ENCODE results near the gene POFUT2.

Gene POFUT2

DNA sequence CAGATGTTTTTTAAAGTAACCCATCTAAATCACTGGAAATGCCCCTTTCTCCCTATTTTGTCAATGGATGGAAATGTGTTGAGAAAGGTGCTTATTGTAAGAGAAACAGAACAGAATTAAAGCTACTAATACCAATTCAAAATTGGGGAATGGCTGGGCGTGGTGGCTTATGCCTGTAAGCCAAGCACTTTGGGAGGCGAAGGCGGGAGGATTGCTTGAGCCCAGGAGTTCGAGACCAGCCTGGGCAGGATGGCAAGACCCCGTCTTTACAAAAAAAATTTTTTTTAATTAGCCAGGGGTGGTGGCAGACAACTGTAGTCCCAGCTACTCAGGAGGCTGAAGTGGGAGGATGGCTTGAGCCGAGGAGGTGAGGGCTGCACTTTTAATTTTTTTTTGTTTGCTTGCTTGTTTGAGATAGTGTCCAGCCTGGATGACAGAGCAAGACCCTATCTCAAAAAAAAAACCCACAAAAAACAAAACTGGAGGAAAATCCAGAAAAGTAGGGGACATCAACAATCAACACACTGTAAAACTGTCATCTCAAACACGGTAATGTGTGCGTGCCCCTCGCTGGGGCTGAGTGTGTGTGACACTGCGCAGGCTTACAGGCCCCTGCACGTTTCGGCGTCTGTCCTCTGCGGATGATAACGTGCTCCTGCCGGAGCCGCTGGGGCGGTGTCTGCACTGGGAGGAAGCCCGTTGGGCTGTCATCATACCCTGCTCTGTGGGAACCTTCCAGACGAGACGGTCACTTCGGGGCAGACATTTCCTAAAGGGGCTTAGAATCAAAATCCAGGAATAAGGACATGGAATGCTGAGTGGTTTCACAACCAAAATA lies 11.6 kb upstream of the POFUT2 start:
- Mint-ChIP-seq H3K4me3 (no peak overlapping the region), H3K4me1 (ENCODE audit: low read depth) (peaks cover 3% of the 10 kb centered on the region), H3K9me3 (ENCODE audit: low read depth) (no peaks in the 10 kb centered on the region), H3K36me3 (peaks cover 2% of the 10 kb centered on the region), H3K27ac (no peak overlapping the region), H3K27me3 (no peaks in the 10 kb centered on the region)

DNA sequence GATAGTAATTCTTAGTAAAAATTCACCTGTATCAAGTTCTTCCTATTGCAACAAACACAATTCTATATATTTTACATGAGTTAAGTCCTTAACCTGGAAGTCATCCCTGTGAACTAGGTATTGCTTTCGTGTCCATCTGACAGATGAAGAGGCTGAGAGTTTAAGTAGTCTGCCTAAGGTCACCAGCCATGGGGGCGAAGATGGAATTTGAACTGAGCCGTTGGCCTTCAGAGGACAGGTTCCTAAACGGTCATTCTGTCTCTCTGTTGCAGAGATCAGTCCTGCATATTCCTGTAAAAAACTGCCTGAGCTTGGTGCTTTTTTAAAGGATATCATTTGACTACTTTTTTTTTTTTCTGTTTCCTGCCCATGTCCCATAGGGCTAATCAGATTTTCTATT lies 10.2 kb upstream of the POFUT2 start:
- no peaks in the 10 kb centered on the region for H3K27me3 Mint-ChIP-seq
- no peak overlapping the region for H3K4me3 Mint-ChIP-seq
- no peak overlapping the region for H3K27ac Mint-ChIP-seq
- no peaks in the 10 kb centered on the region for H3K9me3 Mint-ChIP-seq (ENCODE audit: low read depth)
- H3K4me1 Mint-ChIP-seq (ENCODE audit: low read depth) = peaks cover 9% of the 10 kb centered on the region
- H3K36me3 Mint-ChIP-seq = peaks cover 2% of the 10 kb centered on the region

- Mint-ChIP-seq H3K27ac (no peak overlapping the region), H3K36me3 (peaks cover 2% of the 10 kb centered on the region), H3K9me3 (ENCODE audit: low read depth) (no peaks in the 10 kb centered on the region)
These were observed 9.6 kb upstream of the POFUT2 start for GRCh38 chr21:45297329-45297728.

DNA sequence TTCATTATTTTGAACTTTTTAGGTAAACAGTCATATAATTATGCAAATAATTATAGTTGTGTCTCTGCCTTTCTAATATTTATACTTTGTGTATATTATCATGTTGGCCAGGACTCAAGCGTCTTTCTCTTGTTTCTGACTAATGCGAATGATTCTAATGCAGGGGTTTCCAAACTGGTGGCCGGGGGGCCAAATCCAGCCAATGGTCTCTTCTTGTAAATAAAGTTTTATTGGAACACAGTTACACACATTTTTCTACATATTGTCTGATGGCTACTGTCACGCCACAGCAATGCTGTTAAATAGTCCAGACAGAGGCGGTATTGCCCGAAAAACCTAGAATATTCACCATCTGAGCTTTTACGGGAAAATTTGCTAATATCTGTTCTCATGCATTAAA lies 8.9 kb upstream of the POFUT2 start:
- H3K27ac Mint-ChIP-seq = no peak overlapping the region
- H3K4me1 Mint-ChIP-seq (ENCODE audit: low read depth) = peaks cover 15% of the 10 kb centered on the region
- H3K36me3 Mint-ChIP-seq = peaks cover 2% of the 10 kb centered on the region
- H3K4me3 Mint-ChIP-seq = no peak overlapping the region
- H3K9me3 Mint-ChIP-seq (ENCODE audit: low read depth) = no peaks in the 10 kb centered on the region
- H3K27me3 Mint-ChIP-seq = no peaks in the 10 kb centered on the region

More at GRCh38 chr21:45297329-45297728, 9.6 kb upstream of the POFUT2 start:
- Mint-ChIP-seq H3K4me3 (no peak overlapping the region), H3K4me1 (ENCODE audit: low read depth) (peaks cover 14% of the 10 kb centered on the region), H3K27me3 (no peaks in the 10 kb centered on the region)

DNA sequence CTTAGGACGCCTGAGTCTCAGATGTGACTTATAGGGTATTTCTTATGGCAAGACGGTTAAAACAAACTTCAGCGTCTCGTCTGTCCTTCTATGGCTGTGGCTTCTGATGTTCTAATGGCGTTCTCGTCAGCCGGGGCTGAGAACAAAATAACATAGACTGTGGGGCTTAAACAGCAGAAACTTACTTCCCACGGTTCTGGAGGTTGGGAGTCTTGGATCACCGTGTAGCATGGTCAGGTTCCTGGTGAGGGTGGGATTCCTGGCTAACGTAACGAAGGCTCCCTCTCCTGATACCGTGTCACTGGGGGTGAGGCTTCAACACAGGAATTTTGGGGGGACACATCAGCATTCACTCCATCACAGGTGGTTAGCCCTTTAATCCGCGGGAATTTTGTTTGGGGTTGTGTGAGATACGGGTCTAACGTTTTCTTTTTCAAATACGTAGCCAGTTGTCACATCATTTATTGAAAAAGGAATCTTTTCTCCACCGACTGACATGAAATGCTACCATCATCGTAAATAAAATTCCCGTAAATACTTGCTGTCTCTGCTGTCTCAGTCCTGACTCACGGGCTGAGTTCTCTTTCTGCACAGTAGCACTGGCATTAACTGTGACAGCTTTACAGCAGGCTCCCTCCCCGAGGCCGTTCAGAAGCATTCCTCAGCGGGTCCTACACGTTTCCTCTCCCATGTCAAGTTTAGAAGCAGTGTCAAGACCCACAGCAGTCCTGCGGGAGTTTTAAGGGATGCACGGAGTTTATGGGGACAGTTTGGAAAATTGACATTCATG lies 8.1 kb upstream of the POFUT2 start:
- Mint-ChIP-seq H3K4me3 (no peak overlapping the region), H3K27ac (no peak overlapping the region)

GRCh38 chr21:45294509-45295291 lies 7.0 kb upstream of the POFUT2 start:
- H3K4me3 Mint-ChIP-seq = no peak overlapping the region
- H3K4me1 Mint-ChIP-seq (ENCODE audit: low read depth) = peaks cover 15% of the 10 kb centered on the region
- H3K27me3 Mint-ChIP-seq = no peaks in the 10 kb centered on the region
- H3K27ac Mint-ChIP-seq = no peak overlapping the region
- H3K36me3 Mint-ChIP-seq = peaks cover 2% of the 10 kb centered on the region
- H3K9me3 Mint-ChIP-seq (ENCODE audit: low read depth) = no peaks in the 10 kb centered on the region

More for the DNA sequence above, 8.1 kb upstream of the POFUT2 start:
- no peaks in the 10 kb centered on the region for H3K9me3 Mint-ChIP-seq (ENCODE audit: low read depth)
- H3K36me3 Mint-ChIP-seq = peaks cover 2% of the 10 kb centered on the region
- H3K4me1 Mint-ChIP-seq (ENCODE audit: low read depth) = peaks cover 15% of the 10 kb centered on the region
- H3K27me3 Mint-ChIP-seq = no peaks in the 10 kb centered on the region

DNA sequence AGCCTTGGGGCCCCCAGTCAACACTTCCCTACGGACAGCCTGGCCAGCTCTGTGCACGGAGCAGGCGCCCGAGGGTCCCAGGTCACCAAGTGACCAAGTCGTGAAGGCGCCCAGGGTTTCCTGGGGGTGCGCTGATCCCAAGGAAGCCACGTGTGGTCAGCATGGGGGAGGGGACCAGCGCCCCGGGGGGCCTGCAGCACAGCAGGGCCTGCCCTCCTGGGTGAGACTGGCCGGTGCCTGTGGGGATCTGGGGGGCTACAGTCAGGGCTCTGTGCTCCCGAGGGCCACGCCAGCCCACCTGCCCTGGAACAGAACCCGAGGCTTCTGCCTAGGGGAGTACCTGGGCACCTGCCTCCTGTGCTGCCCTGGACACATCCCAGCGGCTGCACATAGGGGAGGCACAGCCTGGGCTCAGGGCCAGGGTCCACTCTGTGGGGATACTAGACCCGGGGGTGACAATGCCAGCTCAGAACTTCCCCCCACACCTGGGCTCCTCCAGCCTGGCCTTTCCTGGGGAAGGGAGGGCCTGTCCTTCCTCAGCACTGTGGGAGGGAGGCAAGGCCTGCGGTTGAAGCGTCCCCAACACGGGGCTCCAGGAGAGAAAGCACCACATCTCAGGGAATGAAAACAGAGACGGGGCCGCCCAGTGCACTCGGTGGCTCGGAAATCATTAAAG lies 6.2 kb upstream of the POFUT2 start:
- no peak overlapping the region for H3K4me3 Mint-ChIP-seq
- no peaks in the 10 kb centered on the region for H3K9me3 Mint-ChIP-seq (ENCODE audit: low read depth)
- peaks cover 21% of the 10 kb centered on the region for H3K4me1 Mint-ChIP-seq (ENCODE audit: low read depth)
- H3K27ac Mint-ChIP-seq = no peak overlapping the region
- peaks cover 2% of the 10 kb centered on the region for H3K36me3 Mint-ChIP-seq
- H3K27me3 Mint-ChIP-seq = no peaks in the 10 kb centered on the region

DNA sequence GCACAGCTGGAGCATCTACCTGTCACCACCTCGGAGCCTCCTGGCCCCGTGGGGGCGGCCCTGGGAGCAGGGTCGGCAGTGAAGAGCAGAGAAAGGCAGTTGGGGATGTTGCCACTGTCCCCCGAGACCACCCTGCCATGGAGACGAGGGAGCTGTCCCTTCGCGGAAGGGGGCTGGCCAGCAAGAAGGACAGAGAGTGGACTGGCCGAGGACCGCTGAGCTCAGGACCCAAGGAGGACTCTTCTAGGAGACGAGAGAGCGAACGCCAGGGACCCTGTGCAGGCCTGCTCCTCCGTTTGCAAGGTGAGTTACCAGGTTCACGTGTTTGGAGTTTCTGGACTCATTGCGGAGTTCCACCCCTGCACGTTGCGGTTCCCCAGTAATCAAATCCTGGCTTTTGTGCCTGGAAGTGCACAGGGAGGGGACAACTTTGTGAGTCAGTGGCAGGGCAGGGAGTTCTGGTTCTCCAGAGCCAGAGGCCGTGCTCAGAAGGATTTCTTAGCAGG lies 5.6 kb upstream of the POFUT2 start:
- no peaks in the 10 kb centered on the region for H3K9me3 Mint-ChIP-seq (ENCODE audit: low read depth)

DNA sequence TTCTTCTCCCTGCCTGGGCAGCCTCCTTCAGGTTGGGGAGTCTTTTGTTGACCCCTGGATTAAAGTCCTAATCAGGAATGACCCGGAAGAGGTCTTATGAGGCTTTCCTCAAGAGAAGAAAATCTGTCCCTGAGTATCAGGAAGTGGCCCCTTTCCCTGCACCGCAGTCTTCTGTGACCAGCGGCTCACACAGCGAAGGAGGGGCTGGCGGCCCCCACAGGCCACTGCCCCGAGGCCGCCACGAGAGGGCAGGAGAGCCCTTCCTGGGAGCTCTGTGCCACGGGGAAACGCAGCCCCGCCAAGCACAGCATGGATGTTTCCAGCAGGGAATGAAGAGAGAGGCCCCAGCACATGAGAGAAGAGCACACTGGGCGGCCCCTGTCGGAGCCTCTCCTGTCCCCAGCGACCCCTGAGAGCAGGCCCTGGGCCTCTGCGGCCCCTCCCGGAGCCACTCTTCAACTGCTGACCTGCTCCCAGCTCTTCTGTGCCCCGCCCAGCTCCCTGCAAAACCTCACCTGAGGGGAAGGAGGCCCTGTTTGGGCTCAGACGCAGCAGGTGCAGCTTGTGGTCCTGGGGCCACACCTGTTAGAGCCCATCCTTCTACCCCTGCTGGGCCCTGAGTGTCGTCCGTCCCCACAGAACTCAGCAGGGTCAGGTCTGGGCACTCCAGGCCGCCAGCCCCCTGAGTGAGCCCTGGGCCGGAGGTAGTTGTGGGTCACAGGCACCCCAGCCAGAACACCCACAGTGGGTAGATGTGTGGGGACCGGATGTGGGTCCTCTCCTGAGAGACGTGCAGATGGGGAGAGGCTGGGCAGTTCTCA lies 4.9 kb upstream of the POFUT2 start:
- H3K36me3 Mint-ChIP-seq = peaks cover 2% of the 10 kb centered on the region
- H3K4me1 Mint-ChIP-seq (ENCODE audit: low read depth) = peaks cover 23% of the 10 kb centered on the region
- H3K27me3 Mint-ChIP-seq = no peaks in the 10 kb centered on the region
- H3K4me3 Mint-ChIP-seq = no peak overlapping the region
- H3K27ac Mint-ChIP-seq = peak overlapping the region; percentile 41
- H3K9me3 Mint-ChIP-seq (ENCODE audit: low read depth) = no peaks in the 10 kb centered on the region

More for the DNA sequence above, 5.6 kb upstream of the POFUT2 start:
- Mint-ChIP-seq H3K4me1 (ENCODE audit: low read depth) (peaks cover 22% of the 10 kb centered on the region), H3K27ac (no peak overlapping the region), H3K4me3 (no peak overlapping the region), H3K27me3 (no peaks in the 10 kb centered on the region), H3K36me3 (peaks cover 2% of the 10 kb centered on the region)

DNA sequence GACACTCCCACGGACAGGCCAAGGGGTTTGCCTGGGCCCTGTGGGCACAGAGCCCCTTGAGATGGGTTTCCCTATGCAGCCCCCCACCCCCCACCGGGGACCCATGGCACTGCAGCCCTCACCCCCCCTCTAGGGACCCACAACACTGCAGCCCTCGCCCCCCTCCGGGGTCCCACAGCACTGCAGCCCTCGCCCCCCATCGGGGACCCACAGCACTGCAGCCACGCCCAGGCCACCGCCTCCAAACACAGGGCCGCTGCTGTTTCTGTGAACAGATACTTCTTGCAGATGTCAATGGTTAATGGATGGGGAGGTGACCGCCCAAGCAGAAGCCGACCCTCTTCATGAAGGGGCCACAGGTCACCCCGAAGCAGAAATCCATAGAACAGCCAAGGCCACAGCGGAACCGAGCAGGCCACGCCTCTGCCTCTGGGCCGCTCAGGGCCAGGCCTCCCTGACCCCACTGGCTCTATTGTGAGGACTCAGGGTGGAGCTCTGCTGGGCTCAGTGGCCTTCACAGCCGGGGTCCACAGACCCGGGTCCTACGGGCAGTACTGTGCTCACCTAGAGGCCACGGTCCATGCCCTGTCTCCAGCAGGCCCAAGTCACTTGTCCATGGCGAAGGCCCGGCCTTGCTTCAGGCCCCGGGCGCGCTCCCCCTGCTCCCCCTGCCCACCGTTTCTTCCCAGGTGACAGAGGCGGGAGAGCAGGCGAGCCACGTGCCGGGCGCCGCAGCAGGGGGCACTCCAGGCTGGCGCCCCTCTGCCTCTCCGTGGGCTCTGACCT lies 4.1 kb upstream of the POFUT2 start:
- Mint-ChIP-seq H3K27me3 (no peaks in the 10 kb centered on the region), H3K27ac (no peak overlapping the region), H3K4me3 (no peak overlapping the region), H3K4me1 (ENCODE audit: low read depth) (peaks cover 23% of the 10 kb centered on the region), H3K9me3 (ENCODE audit: low read depth) (no peaks in the 10 kb centered on the region), H3K36me3 (peaks cover 2% of the 10 kb centered on the region)

- Mint-ChIP-seq H3K4me1 (ENCODE audit: low read depth) (peaks cover 25% of the 10 kb centered on the region), H3K9me3 (ENCODE audit: low read depth) (no peaks in the 10 kb centered on the region), H3K27ac (no peak overlapping the region), H3K4me3 (no peak overlapping the region), H3K27me3 (no peaks in the 10 kb centered on the region), H3K36me3 (no peaks in the 10 kb centered on the region)
These were observed 3.4 kb upstream of the POFUT2 start for GRCh38 chr21:45290948-45291612.

GRCh38 chr21:45289655-45290515 lies 2.2 kb upstream of the POFUT2 start:
- Mint-ChIP-seq H3K9me3 (ENCODE audit: low read depth) (no peaks in the 10 kb centered on the region), H3K36me3 (peaks cover 2% of the 10 kb centered on the region), H3K27me3 (no peaks in the 10 kb centered on the region), H3K4me3 (peak overlapping the region; percentile 65), H3K4me1 (ENCODE audit: low read depth) (peaks cover 28% of the 10 kb centered on the region), H3K27ac (peak overlapping the region; percentile 73)
